HS-27A (cell line): ENCODE results near the gene CXADR.

Experiments used
- DNase-seq: peaks from one replicate; pipeline ENCODE4 v3.0.0-alpha.2; 2012; ENCODE audit warnings: low read depth, missing footprints

Gene CXADR

DNA sequence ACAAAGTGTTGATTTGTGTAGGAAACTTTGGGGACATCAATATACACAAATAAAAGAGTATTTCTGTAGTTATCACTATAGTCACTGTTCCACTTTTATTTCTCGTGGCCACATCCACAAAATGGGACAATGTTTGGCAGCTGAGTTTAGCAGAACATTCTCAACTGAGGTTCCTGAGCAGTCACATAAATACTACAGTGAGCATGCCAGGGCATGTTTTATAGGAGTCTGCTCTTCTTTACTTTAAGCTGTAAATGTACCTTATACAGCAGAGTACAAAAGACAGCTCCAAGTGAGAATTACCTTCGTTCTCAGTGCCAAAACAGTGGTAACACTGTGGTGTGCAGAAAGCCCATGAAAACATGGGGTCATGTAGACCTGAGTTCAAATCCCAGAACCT lies 94.8 kb downstream of the CXADR start:
- no peak for DNase-seq

DNA sequence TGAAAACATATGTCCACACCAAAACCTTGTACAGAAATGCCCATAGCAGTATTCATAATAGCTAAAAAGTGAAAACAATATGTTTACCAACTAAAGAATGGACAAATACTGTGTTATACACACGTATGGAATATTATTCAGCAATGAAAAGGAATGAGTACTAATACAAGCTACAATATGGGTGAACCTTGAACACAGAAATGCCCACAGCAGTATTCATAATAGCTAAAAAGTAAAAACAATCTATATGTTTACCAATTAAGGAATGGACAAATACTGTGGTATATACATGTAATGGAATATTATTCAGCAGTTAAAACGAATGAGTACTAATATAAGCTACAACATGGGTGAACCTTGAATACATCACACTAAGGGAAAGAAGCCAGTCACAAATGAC lies 96.8 kb downstream of the CXADR start:
- DNase-seq = no peak

DNA sequence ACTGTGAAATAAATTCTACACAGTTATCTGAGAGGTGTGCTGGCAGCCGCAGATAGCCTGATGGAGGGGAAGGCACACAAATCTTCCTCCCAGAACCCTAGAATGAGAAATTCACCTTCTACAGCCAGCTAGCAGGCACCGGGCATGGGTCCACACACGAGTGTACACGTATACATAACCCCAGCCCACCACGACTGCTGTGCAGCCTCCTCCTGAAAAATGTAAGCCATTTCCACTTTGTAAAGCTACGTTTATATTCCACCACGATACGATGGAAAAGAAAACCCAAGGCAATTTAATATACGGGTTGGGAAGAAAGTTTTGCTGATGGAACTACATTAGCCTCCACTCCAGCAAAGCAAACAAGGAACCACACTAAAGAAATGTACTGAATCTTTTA lies 98.1 kb downstream of the CXADR start:
- no peak for DNase-seq

DNA sequence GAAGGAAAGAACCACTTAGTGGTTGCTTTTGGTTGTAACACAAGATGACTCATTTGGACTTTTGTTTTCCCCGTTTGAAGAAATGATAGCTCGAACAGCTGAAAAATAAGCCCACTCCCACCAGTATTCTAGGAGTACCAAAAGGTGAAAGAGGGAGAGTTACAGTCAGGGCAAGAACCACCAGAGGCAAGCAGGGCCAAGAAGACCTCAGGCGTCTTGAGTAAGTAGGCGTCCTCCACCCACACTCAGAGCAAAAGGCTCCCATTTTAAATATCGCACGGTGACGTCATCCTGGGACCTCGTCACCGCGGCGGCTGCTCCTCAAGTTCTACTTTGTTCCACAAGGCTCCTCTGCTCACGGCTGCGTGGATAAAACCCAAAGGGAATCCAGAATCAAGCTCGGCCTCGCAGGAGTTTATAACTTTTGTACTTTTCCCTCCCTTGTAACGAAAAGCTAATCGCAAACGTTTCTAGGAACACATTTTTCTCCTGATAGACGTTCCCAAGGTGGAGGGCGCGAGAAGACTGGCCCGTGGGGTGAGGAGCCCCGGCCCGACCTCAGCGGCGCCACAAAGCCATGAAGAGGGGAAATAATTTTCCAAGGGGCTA lies 98.7 kb downstream of the CXADR start:
- peak; percentile 82 for DNase-seq

DNA sequence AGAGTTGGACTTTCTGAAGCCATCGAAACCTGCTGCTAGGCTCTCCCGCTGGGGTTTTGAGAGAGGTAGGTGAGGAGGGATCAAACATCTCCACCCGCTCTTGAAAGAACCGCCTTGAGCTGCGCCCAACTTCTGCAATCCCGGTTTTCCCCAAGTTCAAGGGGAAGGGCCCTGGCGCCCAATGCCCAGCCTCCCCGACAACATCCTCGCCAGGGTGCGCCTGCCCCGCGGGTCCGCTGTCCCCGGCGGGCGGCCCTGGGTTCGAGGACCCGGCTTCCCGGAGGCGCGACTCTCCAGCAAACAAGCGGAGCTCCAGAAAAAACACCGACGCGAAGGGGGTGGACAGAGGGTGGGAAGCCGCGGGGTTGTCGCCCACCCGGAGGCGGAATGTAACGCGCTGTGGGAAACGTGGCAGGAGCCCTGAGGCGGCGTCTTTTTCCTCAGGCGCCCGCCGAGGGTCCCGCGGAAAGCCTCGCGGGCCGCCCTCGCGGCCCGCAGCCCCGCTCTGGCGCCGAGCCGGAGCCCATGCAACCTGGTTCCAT lies 99.3 kb downstream of the CXADR start:
- DNase-seq = no peak

DNA sequence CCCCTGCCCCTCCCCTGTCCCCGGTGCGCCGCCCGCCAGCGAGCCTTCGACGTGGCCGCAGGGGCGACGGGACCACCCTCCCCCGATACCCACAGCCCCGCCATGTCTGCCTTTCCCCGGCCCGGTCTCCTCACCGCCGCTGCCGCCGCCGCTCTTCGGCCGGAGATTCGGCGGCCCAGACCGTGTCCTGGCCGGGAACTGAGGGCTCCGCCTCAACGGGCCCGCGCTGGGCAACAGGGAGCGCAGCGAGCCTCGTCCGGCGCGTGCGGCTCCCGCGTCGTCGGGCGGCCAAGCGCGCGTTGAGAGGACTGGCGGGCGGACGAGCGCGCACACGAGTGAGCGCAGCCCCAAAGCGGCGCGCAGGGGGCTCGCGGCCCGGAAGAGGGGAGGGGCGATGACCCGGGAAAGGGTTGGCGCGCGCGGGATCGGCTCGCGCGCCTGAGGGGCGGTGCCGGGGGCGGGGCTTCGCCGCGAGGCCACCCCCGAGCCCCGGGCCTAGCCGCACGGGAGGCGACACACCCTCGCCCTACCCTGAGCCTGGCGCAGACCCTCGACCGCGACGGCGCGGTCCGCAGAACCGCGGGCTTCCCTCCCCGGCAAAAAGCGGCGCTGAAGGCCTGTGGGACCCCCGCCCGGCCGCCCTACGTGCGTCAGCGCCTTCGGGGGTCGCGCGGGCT lies 99.9 kb downstream of the CXADR start, which contains the start of gene BTG3:
TSS of gene BTG3 (minus strand) at position 337 of the 677 bp plus-strand sequence. CDS start 3,757 bp downstream, outside the sequence.
- DNase-seq = no peak

DNA sequence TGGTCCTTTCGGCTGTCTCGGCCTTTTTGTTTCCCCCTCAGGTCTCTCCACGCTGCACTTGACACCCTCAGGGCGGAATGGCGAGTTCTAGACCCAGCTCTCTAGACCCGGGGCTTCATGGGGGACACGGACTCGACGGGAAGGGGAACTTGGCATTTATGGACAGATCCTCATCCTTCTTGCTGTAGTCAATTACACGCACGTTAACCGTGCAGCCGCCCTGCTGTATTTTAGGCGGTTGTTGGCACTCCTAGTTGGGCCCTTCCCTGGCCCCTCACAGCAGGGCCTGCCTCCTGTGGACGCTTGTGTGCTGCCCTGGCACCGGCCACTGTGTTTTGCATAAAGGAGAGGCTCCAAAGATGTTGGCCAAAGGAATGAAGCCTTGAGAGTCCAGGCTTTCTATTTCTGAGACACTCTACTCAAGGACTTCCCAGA lies 100.4 kb downstream of the CXADR start:
- no peak for DNase-seq

DNA sequence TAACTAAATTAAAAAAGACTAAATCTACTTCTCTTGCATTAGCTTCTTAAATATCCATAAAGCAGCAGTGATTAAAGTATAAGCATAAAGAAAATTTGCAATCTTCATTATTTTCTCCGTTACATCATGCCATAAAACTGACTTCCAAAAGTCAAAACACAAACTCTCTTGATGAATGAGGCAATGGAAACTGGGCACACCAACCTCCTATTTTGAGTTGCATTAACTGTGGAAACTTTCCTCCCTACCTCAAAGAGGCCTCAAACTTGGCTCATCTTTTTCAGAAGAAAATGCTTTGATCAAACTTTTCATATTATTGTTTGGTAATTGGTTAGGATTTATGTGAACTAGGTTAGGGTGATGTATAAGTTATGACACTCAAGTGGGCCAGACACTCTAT lies 104.0 kb downstream of the CXADR start:
- no peak for DNase-seq

DNA sequence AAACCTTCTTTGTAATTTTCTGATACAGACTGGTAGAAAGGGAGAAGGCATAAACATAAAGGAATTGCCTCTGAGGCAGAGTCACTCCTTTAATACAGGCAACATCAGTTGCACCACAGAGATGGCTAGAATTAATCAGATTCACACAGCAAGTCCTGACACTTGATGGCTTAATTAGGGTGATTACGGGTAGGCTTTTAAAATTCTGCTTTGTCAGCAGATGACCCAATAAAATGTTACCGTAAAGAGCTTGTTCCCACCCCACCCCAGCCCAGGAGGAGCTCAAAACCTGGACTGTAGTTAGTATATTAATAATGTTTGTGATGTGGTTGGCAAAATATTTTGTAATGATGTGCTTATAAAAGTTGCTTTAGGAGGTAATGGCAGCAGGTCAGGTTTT lies 109.2 kb downstream of the CXADR start:
- DNase-seq = no peak

DNA sequence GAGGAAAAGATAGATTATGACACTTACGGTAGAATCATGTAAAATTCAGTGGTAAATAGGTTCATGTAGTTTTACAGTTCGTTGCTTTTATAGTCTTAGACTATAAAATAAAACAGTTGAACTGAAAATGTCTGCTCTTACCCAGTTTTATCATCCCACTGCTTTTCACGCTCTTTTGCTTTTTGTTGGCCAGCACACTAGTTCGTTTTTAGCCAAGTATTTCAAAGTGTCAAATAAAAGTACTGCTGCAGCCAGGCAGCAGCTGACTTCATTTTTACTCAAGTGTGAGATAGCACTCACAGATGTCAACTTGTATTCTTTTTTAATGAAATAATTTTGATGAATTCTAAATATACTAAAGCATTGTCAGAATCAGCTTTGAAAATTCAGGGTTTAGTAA lies 118.4 kb downstream of the CXADR start:
- no peak for DNase-seq

DNA sequence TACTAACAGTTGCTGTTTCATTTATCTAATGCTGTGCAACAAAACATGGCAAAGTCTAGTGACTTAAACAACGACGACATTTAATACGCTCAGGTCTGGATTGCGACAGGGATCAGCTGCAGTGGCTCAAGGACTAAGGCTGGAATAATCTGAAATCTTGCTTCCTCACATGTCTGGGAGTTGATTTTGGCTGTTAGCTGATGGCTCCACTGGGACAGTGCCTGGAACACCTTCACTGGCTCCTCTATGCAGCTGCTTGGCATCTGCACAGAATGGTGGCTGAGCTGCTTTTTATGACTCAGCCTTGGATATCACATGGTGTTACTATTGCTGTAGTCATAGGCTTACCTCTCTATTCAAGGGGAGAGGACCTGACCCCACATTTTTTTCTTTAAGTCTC lies 123.9 kb downstream of the CXADR start:
- DNase-seq = no peak

DNA sequence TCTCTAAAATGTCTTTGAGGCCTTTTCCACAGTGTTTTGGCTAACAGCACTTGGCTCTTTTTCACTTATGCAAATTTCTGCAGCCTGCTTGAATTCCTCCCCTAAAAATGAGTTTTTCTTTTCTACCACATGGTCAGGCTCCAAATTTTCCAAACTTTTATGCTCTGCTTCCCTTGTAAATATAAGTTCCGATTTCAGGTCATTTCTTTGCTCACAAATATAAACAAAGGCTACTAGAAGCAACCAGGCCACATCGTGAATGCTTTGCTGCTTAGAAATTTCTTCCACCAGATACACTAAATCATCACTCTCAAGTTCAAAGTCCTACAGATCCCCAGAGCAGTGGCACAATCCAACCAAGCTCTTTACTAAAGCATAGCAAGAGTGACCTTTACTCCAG lies 128.0 kb downstream of the CXADR start:
- no peak for DNase-seq
